Measurements from ENCODE around the gene TTLL12.

The TTLL12 gene

GRCh38 chr22:43181321-43182076, 5.4 kb downstream of the TTLL12 start:
- Histone ChIP-seq H3K9ac (ENCODE audit: low read length in 2 of 2) (no peak overlapping the region), H3K4me1 (ENCODE audit: control insufficient read depth, insufficient read depth, low read length) (peaks cover 12% of the 10 kb centered on the region), H3K27ac (ENCODE audit: low read length) (no peak overlapping the region), H3K36me3 (ENCODE audit: control insufficient read depth in 2 of 2, insufficient read depth in 2 of 2, low read length in 2 of 2) (peaks cover 14 to 22% of the 10 kb centered on the region in 2 donors), H3K27me3 (ENCODE audit: control insufficient read depth in 1 of 2, insufficient read depth in 2 of 2, low read length in 2 of 2) (no peaks in the 10 kb centered on the region), H3K4me3 (ENCODE audit: low read length in 2 of 2) (no peak overlapping the region), H3K9me3 (ENCODE audit: control insufficient read depth in 2 of 2, low read length in 2 of 2) (no peaks in the 10 kb centered on the region)

GRCh38 chr22:43180670-43181069, 6.3 kb downstream of the TTLL12 start:
- H3K27me3 ChIP-seq (ENCODE audit: control insufficient read depth in 1 of 2, insufficient read depth in 2 of 2, low read length in 2 of 2), result no peaks in the 10 kb centered on the region
- no peak overlapping the region for H3K9ac ChIP-seq (ENCODE audit: low read length in 2 of 2)
- no peak overlapping the region for H3K4me3 ChIP-seq (ENCODE audit: low read length in 2 of 2)
- peaks cover 14 to 25% of the 10 kb centered on the region in 2 donors for H3K36me3 ChIP-seq (ENCODE audit: control insufficient read depth in 2 of 2, insufficient read depth in 2 of 2, low read length in 2 of 2)
- peaks cover 5% of the 10 kb centered on the region for H3K4me1 ChIP-seq (ENCODE audit: control insufficient read depth, insufficient read depth, low read length)
- H3K27ac ChIP-seq (ENCODE audit: low read length), result no peak overlapping the region
- H3K9me3 ChIP-seq (ENCODE audit: control insufficient read depth in 2 of 2, low read length in 2 of 2), result no peaks in the 10 kb centered on the region

GRCh38 chr22:43179911-43180195, 7.1 kb downstream of the TTLL12 start:
- H3K4me3 ChIP-seq (ENCODE audit: low read length in 2 of 2), result no peak overlapping the region
- no peaks in the 10 kb centered on the region for H3K27me3 ChIP-seq (ENCODE audit: control insufficient read depth in 1 of 2, insufficient read depth in 2 of 2, low read length in 2 of 2)
- H3K27ac ChIP-seq (ENCODE audit: low read length), result no peak overlapping the region
- H3K36me3 ChIP-seq (ENCODE audit: control insufficient read depth in 2 of 2, insufficient read depth in 2 of 2, low read length in 2 of 2), result peaks cover 14 to 30% of the 10 kb centered on the region in 2 donors
- H3K4me1 ChIP-seq (ENCODE audit: control insufficient read depth, insufficient read depth, low read length), result no peaks in the 10 kb centered on the region
- H3K9me3 ChIP-seq (ENCODE audit: control insufficient read depth in 2 of 2, low read length in 2 of 2), result no peaks in the 10 kb centered on the region
- H3K9ac ChIP-seq (ENCODE audit: low read length in 2 of 2), result no peak overlapping the region

GRCh38 chr22:43179146-43179910, 7.6 kb downstream of the TTLL12 start:
- Histone ChIP-seq H3K27ac (ENCODE audit: low read length) (no peak overlapping the region), H3K4me3 (ENCODE audit: low read length in 2 of 2) (no peak overlapping the region), H3K36me3 (ENCODE audit: control insufficient read depth in 2 of 2, insufficient read depth in 2 of 2, low read length in 2 of 2) (peaks cover 14 to 34% of the 10 kb centered on the region in 2 donors), H3K9ac (ENCODE audit: low read length in 2 of 2) (no peak overlapping the region), H3K9me3 (ENCODE audit: control insufficient read depth in 2 of 2, low read length in 2 of 2) (no peaks in the 10 kb centered on the region), H3K4me1 (ENCODE audit: control insufficient read depth, insufficient read depth, low read length) (no peaks in the 10 kb centered on the region), H3K27me3 (ENCODE audit: control insufficient read depth in 1 of 2, insufficient read depth in 2 of 2, low read length in 2 of 2) (no peaks in the 10 kb centered on the region)

- Histone ChIP-seq H3K27ac (ENCODE audit: low read length) (no peak overlapping the region), H3K36me3 (ENCODE audit: control insufficient read depth in 2 of 2, insufficient read depth in 2 of 2, low read length in 2 of 2) (peaks cover 22 to 43% of the 10 kb centered on the region in 2 donors), H3K4me3 (ENCODE audit: low read length in 2 of 2) (no peak overlapping the region), H3K4me1 (ENCODE audit: control insufficient read depth, insufficient read depth, low read length) (no peaks in the 10 kb centered on the region), H3K9ac (ENCODE audit: low read length in 2 of 2) (no peak overlapping the region), H3K9me3 (ENCODE audit: control insufficient read depth in 2 of 2, low read length in 2 of 2) (no peaks in the 10 kb centered on the region), H3K27me3 (ENCODE audit: control insufficient read depth in 1 of 2, insufficient read depth in 2 of 2, low read length in 2 of 2) (no peaks in the 10 kb centered on the region)
These were observed 9.5 kb downstream of the TTLL12 start for GRCh38 chr22:43177479-43177878.

GRCh38 chr22:43176090-43176489, 10.8 kb downstream of the TTLL12 start:
- Histone ChIP-seq H3K9ac (ENCODE audit: low read length in 2 of 2) (no peak overlapping the region), H3K36me3 (ENCODE audit: control insufficient read depth in 2 of 2, insufficient read depth in 2 of 2, low read length in 2 of 2) (peaks cover 23 to 46% of the 10 kb centered on the region in 2 donors), H3K4me1 (ENCODE audit: control insufficient read depth, insufficient read depth, low read length) (no peaks in the 10 kb centered on the region), H3K4me3 (ENCODE audit: low read length in 2 of 2) (no peak overlapping the region), H3K27me3 (ENCODE audit: control insufficient read depth in 1 of 2, insufficient read depth in 2 of 2, low read length in 2 of 2) (no peaks in the 10 kb centered on the region), H3K27ac (ENCODE audit: low read length) (no peak overlapping the region), H3K9me3 (ENCODE audit: control insufficient read depth in 2 of 2, low read length in 2 of 2) (no peaks in the 10 kb centered on the region)

- H3K36me3 ChIP-seq (ENCODE audit: control insufficient read depth in 2 of 2, insufficient read depth in 2 of 2, low read length in 2 of 2), result peaks cover 27 to 50% of the 10 kb centered on the region in 2 donors
- H3K9me3 ChIP-seq (ENCODE audit: control insufficient read depth in 2 of 2, low read length in 2 of 2), result no peaks in the 10 kb centered on the region
- no peak overlapping the region for H3K9ac ChIP-seq (ENCODE audit: low read length in 2 of 2)
- H3K27me3 ChIP-seq (ENCODE audit: control insufficient read depth in 1 of 2, insufficient read depth in 2 of 2, low read length in 2 of 2), result no peaks in the 10 kb centered on the region
- H3K4me1 ChIP-seq (ENCODE audit: control insufficient read depth, insufficient read depth, low read length), result no peaks in the 10 kb centered on the region
- no peak overlapping the region for H3K27ac ChIP-seq (ENCODE audit: low read length)
- no peak overlapping the region for H3K4me3 ChIP-seq (ENCODE audit: low read length in 2 of 2)
These were observed 11.9 kb downstream of the TTLL12 start for GRCh38 chr22:43174941-43175531.

GRCh38 chr22:43173976-43174720, 12.8 kb downstream of the TTLL12 start:
- no peaks in the 10 kb centered on the region for H3K4me1 ChIP-seq (ENCODE audit: control insufficient read depth, insufficient read depth, low read length)
- no peaks in the 10 kb centered on the region for H3K27me3 ChIP-seq (ENCODE audit: control insufficient read depth in 1 of 2, insufficient read depth in 2 of 2, low read length in 2 of 2)
- no peak overlapping the region for H3K27ac ChIP-seq (ENCODE audit: low read length)
- no peak overlapping the region for H3K4me3 ChIP-seq (ENCODE audit: low read length in 2 of 2)
- H3K36me3 ChIP-seq (ENCODE audit: control insufficient read depth in 2 of 2, insufficient read depth in 2 of 2, low read length in 2 of 2), result peaks cover 19 to 43% of the 10 kb centered on the region in 2 donors
- no peaks in the 10 kb centered on the region for H3K9me3 ChIP-seq (ENCODE audit: control insufficient read depth in 2 of 2, low read length in 2 of 2)
- H3K9ac ChIP-seq (ENCODE audit: low read length in 2 of 2), result no peak overlapping the region

- Histone ChIP-seq H3K36me3 (ENCODE audit: control insufficient read depth in 2 of 2, insufficient read depth in 2 of 2, low read length in 2 of 2) (peaks cover 14 to 37% of the 10 kb centered on the region in 2 donors), H3K9me3 (ENCODE audit: control insufficient read depth in 2 of 2, low read length in 2 of 2) (no peaks in the 10 kb centered on the region), H3K4me1 (ENCODE audit: control insufficient read depth, insufficient read depth, low read length) (no peaks in the 10 kb centered on the region), H3K4me3 (ENCODE audit: low read length in 2 of 2) (no peak overlapping the region), H3K27ac (ENCODE audit: low read length) (no peak overlapping the region), H3K27me3 (ENCODE audit: control insufficient read depth in 1 of 2, insufficient read depth in 2 of 2, low read length in 2 of 2) (no peaks in the 10 kb centered on the region), H3K9ac (ENCODE audit: low read length in 2 of 2) (no peak overlapping the region)
These were observed 13.4 kb downstream of the TTLL12 start for GRCh38 chr22:43173566-43173965.

GRCh38 chr22:43172191-43172590, 14.7 kb downstream of the TTLL12 start:
- no peak overlapping the region for H3K4me3 ChIP-seq (ENCODE audit: low read length in 2 of 2)
- no peak overlapping the region for H3K9ac ChIP-seq (ENCODE audit: low read length in 2 of 2)
- peaks cover 14 to 39% of the 10 kb centered on the region in 2 donors for H3K36me3 ChIP-seq (ENCODE audit: control insufficient read depth in 2 of 2, insufficient read depth in 2 of 2, low read length in 2 of 2)
- no peak overlapping the region for H3K27ac ChIP-seq (ENCODE audit: low read length)
- no peaks in the 10 kb centered on the region for H3K27me3 ChIP-seq (ENCODE audit: control insufficient read depth in 1 of 2, insufficient read depth in 2 of 2, low read length in 2 of 2)
- no peaks in the 10 kb centered on the region for H3K9me3 ChIP-seq (ENCODE audit: control insufficient read depth in 2 of 2, low read length in 2 of 2)
- H3K4me1 ChIP-seq (ENCODE audit: control insufficient read depth, insufficient read depth, low read length), result no peaks in the 10 kb centered on the region
